PFSK-1 (cell line): ENCODE data around the gene FGF4.

Experiments used
- FOXP2 ChIP-seq: optimal IDR thresholded peaks from 2 replicates; pipeline ENCODE3; 2011; ENCODE audit warnings: borderline replicate concordance, control low read depth, inconsistent platforms; ENCODE audit not compliant: insufficient read depth; ENCODE audit errors: extremely low read length, extremely low read depth
- POLR2AphosphoS5 ChIP-seq: IDR thresholded peaks from 2 replicates; pipeline ENCODE4 v1.6.1; 2012; ENCODE audit warnings: low read depth, mild to moderate bottlenecking, control low read depth, low read length, moderate library complexity
- SIN3A ChIP-seq: IDR thresholded peaks from 2 replicates; pipeline ENCODE4 v1.6.1; 2012; ENCODE audit warnings: mild to moderate bottlenecking, low read length, moderate library complexity, borderline replicate concordance; ENCODE audit not compliant: insufficient read depth
- TAF1 ChIP-seq: IDR thresholded peaks from 2 replicates; pipeline ENCODE4 v1.6.1; 2012; ENCODE audit warnings: low read length, control low read depth, borderline replicate concordance; ENCODE audit not compliant: insufficient read depth
- TF ChIP-seq, protein P1 (sequence below), 2 experiments: IDR thresholded peaks; 2 replicates each; pipeline versions ENCODE4 v1.6.1 to v1.8.0; 2011 to 2012; ENCODE audit warnings: low read depth in 2 of 2, low read length in 2 of 2, control low read depth in 1 of 2, inconsistent platforms in 1 of 2, mild to moderate bottlenecking in 1 of 2, moderate library complexity in 1 of 2; ENCODE audit not compliant: insufficient read depth in 1 of 2

Gene FGF4

DNA sequence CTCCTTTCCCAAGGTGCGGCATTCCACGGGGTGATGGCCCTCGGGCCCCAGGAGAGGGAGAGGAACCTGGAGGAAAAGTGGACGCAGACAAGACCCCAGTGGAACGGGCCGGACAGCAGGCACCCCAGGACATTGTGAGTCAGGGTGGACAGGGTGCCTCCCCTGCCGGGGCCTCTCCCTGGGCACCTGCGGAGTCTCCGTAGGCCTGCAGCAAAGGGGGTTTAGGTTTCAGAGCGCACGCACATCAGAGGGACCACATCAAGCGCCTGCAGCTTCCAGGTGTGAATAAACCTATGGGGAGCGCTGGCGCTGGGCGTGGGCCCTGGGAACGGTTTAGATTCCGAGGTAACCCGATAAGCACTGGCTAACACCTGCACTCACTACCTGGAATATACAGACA, 48.7 kb downstream of the FGF4 start:
- TF ChIP-seq, protein P1, sequence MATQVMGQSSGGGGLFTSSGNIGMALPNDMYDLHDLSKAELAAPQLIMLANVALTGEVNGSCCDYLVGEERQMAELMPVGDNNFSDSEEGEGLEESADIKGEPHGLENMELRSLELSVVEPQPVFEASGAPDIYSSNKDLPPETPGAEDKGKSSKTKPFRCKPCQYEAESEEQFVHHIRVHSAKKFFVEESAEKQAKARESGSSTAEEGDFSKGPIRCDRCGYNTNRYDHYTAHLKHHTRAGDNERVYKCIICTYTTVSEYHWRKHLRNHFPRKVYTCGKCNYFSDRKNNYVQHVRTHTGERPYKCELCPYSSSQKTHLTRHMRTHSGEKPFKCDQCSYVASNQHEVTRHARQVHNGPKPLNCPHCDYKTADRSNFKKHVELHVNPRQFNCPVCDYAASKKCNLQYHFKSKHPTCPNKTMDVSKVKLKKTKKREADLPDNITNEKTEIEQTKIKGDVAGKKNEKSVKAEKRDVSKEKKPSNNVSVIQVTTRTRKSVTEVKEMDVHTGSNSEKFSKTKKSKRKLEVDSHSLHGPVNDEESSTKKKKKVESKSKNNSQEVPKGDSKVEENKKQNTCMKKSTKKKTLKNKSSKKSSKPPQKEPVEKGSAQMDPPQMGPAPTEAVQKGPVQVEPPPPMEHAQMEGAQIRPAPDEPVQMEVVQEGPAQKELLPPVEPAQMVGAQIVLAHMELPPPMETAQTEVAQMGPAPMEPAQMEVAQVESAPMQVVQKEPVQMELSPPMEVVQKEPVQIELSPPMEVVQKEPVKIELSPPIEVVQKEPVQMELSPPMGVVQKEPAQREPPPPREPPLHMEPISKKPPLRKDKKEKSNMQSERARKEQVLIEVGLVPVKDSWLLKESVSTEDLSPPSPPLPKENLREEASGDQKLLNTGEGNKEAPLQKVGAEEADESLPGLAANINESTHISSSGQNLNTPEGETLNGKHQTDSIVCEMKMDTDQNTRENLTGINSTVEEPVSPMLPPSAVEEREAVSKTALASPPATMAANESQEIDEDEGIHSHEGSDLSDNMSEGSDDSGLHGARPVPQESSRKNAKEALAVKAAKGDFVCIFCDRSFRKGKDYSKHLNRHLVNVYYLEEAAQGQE (IDR thresholded peaks at IDR 0.05; ENCODE audit: insufficient read depth in 1 of 2, low read depth in 2 of 2, low read length in 2 of 2) = no peak
- no peak for TF ChIP-seq TAF1
- TF ChIP-seq SIN3A = no peak

DNA sequence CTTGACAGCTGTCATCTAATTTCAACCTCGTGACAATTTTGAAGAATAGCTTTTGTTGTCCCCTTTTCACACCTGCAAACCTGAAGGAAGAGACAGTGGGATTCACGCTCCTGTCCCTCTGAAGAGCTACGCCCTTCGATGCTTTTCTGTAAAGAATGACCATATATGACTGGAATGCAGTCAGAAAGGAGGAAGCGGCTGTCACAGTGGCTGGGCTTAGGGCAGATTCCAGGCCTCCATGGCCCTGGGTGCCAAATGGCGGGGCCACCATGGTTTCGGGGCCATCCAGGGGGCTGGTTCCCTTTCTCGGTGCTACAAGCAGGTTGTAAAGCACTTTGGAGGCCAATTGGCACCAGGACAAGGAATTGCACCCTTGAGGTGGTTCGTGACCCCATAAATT, 49.1 kb downstream of the FGF4 start:
- no peak for TF ChIP-seq TAF1
- TF ChIP-seq SIN3A = no peak
- no peak for TF ChIP-seq FOXP2
- TF ChIP-seq, protein P1 (IDR thresholded peaks at IDR 0.05; ENCODE audit: insufficient read depth in 1 of 2, low read depth in 2 of 2, low read length in 2 of 2) = no peak
- no peak for TF ChIP-seq POLR2AphosphoS5

DNA sequence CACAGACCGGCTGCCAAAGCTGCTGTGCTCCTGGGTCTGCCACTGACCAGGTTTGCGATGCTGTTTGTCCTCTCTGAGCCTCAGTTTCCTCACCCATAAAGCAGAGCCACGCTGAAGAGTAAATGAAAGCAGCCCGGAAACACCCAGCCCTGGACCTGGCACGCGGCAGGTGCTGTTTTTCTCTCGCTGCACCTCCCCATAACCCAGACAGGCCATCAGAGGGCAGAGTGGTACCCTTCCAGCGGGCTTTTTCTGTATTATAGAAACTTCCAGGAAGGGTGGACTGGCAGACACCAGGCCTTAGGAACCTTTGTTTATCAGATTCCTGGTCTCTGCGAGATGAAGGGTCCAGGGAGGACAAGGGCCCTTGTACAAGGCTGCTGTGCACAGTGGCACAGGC, 53.4 kb downstream of the FGF4 start:
- no peak for TF ChIP-seq TAF1
- TF ChIP-seq, protein P1 (IDR thresholded peaks at IDR 0.05; ENCODE audit: insufficient read depth in 1 of 2, low read depth in 2 of 2, low read length in 2 of 2) = no peak

DNA sequence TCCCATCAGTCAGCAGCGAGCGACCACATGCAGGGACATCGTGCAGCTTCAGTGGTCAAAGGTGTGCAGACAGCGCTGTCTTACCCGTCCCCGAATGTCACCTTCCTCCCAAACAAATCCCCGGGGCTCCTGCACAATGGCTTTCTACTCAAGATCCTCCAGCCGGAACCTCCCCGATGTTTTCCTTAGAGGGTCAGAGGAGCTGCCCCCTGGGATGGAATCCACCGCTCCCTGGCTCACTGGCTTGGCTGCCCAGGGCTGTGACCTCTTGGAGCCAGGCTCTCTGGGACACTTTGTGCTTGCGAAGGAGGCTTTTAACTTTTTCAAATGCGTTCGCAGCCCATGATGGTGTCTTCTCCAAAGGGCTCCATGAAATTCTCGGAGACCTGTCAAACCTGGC, 54.0 kb downstream of the FGF4 start:
- TF ChIP-seq POLR2AphosphoS5 = no peak
- TF ChIP-seq, protein P1 (IDR thresholded peaks at IDR 0.05; ENCODE audit: insufficient read depth in 1 of 2, low read depth in 2 of 2, low read length in 2 of 2) = no peak
